ENCODE measurements around the gene JARID2. TPM values are rescaled to one million over a fixed set of nuclear protein-coding genes. Genes with fewer than 3 reads are reported as not detected.

The JARID2 gene
- polyA plus RNA-seq, 1 donor, result 16.2 TPM

DNA sequence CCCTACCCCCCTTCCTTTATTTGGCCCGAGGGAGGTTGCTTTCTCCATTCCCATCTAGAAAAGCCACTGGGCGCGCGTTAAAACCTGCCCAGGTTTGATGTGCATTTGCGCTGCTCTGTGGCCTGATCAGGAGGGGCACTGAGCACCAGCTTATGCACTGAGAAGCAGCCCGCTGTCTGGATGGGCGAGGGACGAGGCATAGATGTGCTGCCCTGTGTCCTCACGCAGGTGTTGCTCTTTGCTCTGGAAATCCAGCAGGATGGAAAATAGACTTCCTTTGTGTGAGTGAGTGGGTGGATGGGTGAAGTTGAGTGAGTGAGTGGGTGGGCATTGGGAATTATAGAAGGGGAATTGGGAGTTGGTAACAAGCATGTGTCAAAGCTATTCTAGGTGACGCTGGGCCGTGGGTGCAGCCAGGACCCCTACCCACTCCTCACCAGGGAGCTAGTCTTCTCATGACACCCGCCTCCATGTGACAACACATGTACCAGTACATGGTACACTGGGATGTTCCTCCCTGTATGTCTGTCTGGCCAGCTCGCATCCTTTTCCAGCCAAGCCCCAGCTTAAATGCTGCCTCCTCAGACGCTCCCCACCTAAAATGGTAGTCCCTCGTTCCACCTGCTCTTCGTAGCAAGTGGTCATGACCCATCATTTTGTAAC is 254.3 kb downstream of the JARID2 start:
- no peak for DNase-seq

DNA sequence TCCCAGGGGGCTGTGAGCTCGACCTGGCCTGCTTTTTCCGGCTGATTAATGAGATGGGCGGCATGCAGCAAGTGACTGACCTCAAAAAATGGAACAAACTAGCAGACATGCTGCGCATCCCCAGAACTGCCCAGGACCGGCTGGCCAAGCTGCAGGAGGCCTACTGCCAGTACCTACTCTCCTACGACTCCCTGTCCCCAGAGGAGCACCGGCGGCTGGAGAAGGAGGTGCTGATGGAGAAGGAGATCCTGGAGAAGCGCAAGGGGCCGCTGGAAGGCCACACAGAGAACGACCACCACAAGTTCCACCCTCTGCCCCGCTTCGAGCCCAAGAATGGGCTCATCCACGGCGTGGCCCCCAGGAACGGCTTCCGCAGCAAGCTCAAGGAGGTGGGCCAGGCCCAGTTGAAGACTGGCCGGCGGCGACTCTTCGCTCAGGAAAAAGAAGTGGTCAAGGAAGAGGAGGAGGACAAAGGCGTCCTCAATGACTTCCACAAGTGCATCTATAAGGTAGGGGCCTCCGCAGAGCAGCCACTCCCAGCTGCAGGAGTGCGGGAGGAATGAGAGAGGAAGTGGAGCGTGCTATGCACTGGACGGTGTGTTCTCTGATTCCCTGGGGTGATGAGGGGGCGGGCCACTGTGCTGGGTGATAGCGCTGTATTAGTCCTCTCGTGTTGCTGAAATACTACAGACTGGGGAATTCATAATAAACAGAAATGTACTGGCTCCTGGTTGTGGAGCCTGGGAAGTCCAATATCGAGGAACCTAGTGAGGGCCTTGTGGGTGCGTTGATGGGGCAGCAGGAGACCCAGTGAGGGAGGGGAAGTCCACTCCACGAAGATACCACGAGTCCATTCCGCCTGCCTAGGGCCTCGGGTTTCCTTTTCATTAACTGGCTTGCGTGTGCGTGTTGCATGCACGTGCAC is 255.3 kb downstream of the JARID2 start:
- no peak for DNase-seq

DNA sequence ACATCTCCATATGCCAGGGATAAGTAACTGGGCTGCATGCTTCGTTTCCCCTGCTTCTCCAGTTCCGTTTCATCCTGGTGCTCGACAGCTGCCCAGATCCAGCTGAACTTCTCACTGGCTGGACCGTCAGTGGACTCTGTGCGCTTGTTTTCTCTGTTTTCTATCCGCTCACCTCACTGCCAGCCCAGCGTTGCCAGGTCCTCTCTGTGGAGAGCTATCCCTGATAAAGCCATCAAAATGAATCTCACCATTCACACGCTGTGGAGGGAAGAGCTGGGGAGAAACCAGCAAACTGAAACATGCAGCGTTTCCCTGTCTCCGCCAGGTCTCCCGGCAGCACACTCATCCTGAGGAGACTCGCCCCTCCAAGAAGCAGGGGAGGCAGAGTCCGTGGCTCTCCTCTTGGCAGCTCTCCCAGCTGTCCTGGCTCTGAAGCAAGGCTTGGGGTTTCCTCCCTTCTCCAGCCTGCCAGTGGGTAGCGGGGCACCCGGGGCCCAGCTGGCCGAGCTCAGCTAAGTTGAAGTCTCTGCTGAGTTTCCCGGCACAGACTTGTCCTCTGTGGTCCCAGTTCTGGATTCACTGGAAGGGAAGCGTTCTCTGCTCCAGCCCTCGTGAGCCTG is 256.1 kb downstream of the JARID2 start:
- DNase-seq, result peak; percentile 36

DNA sequence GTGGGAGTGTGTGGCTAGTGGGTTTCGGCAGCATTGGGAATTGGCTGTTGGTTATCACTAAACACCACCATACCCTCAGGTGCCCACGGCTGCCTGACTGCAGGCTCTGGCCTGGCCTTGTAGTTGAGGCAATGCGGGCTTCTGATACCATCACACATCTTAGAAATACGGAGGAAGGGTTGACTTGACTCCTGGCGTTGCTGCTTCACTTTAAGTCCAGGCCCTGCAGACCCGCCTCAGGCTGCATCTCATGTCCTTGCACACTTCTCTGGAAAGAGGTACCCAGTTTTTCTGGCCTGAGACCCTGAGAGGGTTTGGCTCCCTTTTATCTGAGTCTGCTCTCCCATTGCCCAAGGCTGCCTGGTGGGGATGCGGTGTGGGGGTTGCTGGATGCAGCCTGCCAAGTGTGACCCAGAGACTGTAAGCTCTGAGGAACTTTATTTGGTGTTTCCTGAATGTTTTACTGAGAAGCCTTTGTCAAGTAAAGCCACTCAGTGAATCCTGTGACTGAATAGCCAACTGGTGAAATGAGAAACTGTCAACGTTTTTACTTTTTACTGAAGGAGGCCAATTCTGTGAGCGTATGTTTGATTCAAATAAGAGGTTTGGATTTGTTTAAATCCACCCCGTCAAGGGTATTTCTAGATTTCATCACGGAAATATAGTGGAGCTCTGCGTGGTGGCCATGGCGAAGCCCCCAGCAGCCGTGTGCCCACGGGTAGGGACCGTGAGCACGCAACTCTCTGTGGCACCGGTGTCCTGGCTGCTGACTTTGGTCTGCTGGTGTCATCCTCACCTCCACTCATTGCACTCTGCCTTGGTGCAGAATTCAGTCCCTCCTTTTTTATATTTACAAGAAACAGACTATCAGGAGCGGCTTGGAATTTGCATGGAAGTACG is 256.8 kb downstream of the JARID2 start:
- no peak for DNase-seq

DNA sequence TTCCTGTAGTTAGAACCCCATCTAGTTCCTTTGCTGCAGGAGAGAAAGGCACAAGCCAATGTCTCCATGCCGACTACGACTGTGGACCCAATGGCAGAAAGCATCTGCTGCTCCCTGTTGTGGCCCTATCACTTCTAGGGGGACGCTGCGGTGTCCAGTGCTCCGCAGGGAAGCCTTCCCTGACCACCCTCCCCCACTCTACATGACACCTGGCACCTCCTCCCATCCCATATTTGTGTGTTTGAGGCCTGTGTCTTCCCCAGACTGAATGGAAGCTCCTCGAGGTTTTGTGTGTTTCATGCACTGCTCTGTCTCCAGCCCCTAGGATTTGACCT is 257.4 kb downstream of the JARID2 start:
- DNase-seq, result no peak

DNA sequence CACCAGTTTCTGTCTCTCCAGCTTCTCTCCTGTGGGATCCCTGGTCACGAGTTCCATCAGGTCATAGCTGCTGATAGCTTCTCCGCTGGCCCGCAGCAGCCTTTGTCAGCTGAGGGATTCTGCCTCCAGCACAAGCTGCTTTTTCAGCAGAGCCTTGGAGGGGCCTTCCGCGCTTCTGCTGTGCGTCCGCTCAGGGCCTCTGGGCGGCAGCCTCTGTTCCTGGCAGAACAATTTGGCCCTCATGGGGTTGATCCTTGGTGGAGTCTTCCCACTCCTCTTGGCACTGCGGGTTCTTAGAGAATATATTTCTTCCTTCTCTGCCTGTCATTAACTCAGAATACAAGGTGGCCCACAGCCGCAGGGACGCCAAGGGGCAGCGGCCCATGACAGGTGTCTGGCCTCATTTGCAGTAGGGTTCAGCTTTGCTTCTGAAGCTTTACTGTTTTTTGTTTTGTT is 258.2 kb downstream of the JARID2 start:
- DNase-seq, result peak; percentile 35

DNA sequence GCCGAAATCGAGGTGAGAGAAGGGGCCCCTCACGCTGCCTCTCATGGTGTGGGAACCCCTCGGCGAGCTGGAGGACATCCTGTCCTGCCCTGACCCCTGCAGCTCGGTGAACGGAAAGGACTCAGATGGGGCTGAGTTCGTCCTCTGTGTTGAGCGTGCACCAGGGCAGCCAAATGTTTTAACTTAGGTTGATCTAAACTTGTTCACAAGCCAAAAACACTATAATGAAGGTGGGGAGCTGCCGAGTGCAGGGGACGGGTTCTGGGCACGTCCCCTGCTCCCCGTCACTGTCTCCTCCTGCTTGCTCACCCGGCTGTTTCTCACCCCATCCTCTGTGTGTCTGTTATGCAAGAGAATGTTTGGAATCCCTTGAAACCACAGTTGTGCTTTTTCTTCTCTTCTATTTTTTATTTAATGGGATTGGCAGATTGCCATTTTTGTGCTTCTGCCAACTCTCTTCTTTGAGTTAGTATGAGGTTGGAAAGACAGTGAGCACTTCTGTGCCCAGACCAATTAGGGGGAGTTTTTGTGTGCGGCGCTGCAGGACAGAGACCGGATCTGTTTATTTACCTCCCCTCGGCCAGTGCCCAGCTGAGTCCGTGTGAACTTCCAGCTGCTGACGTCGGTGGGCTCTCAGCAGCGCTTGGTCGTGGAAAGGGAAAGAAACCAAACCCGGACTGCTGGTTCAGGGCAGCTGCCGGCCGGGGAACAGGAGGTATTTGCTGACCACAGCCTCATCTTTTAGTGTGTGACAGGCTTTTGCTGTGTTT is 258.9 kb downstream of the JARID2 start:
- peak; percentile 83 for DNase-seq

DNA sequence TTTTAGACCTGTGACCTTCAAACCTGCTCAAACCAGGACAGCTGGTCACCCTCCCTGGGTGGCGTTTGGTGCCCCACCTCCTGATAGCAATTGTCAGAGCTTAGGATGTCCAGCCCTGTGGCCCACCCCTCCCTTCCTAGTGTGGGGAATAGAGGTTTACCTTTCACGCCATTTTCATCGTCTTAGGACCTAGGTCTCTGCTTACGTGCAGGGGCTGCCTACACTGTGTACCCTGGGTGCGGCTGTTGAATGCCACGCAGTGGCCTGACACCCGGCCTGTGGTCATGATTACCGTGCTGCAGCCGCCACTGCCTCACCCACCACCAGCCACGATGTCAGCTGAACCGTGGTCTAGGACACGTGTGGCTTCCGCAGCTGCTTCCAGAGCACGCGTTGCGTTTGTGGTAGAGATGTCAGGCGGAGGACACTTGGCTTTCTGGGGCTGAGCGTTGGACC is 259.6 kb downstream of the JARID2 start:
- DNase-seq, result no peak

DNA sequence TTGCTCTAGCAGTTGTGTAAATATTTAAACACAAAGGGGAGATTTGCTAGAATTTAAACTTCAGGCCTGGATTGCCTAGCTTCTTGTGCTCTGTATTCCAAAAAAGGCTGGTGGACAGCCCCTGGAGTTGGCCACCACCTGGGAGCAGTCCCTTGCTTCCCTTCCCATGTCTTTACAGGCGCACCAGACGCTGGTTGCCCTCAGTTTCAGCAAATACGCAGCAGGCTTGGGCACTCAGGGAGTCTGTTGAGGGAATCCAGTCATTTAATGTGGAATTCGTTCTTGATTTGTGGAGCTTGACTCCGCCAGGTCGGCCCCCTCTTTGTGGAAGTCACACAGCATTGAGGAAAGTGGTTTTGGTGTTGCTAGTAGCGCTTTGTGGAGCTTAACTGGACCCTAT is 260.2 kb downstream of the JARID2 start:
- DNase-seq, result no peak

DNA sequence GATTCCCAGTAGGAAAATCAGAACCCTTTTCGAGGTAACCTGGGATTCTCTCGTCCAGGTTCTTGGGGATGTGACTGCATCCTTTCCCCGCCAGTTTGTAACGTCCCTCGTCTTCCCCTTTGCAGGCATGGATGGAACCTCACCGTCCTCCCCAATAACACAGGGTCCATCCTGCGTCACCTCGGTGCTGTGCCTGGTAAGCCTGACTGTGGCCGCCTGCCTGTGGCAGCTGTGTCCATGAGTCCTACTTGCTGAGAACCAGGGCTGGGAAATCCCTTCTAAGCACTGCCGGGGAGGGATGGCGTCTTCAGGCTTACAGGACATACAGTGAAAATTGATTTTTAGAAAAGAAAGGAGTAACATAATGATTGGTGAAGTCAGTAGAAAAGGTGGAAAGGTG is 261.4 kb downstream of the JARID2 start:
- no peak for DNase-seq

DNA sequence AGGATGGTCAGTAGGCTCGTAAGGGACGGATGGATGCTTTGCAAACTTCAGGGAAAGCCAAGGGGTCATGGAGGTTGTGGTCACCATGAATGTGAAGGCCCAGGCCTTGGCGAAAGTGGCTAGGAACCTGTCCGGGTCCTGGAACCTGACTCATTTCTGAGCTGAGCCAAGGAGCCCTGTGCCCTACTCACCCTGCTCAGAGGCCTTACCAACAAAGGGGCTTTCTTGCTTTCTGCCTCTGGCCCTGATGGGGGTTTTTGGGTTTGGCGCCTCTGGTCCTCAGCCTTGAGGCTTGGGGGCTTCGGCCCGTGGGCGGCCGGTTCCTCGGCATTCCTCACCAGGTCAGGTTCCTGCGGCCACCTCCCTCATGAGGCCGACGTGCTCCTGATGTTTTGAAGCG is 261.9 kb downstream of the JARID2 start:
- DNase-seq, result no peak

DNA sequence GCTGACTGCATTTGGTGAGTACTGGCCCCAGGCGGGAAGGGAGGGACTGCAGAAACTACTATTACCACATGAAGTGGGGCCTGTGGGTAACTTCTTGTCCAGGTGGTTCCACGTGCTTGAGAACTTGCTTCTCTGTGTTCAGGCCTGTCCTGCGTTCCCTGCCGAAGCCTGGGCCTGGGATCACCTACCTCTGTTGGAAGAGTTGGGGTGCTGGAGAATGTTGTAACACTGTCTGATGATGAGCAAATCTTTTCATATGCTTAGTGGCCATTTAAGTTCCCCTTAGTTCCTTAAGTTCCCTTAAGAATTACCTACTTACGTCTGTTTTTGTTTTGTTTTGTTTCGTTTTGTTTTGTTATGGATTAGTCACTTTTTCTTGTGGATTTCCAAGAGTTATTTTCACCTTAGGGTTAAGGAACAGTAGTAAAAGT is 262.6 kb downstream of the JARID2 start:
- DNase-seq, result no peak

DNA sequence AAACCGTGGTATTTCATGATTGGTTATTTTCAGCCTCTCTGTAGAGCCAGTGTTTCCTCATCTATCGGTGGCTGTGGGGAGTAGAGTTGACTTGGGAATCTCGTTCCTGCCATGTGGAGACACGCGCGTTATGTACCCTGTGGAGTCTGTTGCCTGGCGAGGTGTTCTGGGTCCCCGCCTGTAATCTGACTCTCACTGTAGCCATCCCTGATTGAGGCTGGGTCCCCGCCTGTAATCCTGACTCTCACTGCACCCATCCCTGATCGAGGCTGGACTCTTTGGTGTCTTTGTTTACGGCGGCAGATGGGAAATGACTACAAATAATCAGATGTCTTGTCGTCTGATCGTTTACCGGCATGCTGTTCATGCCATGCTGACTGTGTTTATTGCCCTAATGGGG is 263.1 kb downstream of the JARID2 start:
- no peak for DNase-seq

DNA sequence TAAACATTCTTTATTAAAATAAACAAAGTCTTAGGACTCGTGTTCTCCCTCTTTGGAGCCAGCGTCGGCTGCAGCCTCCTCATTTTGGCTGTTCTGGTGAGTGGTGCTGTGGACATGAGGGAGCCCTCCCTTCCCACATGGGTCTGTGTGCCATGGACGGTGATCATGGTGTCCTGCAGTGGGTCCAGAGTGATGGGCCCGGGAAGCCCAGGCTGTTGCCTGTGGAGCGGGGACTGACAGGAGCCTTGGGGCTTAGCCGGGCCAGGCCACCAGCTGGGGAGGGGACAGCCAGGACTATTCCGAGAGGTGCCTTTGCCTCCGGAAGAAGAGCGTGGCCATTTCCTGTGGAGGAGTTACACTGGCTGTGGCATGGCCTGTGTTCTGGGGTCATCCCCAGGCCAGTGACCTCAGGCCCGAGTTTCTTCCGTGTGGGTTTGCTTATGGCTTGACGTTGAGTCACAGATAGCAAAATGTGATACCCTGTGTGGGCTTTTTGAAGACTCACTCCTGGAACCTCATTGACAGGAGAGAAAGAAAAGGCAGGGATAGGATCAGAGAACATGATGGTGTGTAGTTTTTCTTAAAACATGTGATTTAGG is 263.6 kb downstream of the JARID2 start:
- no peak for DNase-seq

DNA sequence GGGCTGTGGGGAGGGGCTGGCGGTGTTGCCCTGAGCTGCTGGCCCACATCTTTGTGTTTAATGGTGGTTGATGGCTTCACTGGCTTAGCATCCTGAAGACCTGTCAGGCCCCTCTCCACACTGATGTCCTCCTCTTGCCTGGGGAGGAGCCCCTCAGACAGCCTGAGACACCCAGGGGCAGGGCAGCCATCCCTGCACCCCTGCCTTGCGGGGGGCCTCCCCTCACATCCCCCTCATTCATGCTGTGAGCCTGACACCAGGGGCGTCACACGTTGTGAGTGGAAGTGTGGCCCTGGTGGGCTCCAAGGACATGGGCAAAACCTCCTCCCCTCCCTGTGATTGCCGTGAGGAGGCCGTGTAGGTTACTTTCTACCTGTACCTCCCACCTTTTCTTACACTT is 264.3 kb downstream of the JARID2 start:
- no peak for DNase-seq

DNA sequence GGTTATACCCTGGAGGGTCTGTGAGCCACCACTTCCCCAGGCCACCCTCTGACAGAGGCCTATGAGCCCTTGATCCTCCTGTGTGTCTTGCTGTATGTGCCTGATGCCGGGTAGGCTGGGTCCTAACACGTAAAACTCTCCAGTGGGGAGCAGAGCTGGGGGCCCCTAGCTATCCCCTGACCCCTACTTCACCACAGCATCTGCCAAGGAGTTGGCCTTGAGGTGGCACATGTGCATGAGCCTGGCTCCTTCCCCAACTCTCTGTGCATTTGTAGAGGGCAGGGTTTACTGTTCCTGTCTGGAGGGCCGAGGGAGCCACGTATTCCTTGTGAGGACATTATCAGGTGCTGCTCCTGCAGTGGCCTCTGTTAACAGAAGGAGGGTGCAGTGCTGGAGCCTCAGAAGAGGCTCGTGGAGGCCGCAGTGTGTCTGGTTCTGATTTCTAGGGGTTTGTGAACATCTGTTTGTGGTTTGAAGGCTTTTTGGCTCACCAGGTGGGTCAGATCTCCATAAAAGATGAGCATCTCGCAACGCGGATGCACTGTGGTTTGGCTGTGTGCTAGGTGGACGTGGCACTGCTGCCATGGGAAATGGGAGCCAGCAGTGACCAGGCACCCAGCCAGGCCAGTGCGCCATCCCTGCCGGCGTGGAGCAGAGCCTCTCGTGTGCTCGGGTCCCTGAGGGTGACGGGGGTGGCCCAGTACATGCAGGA is 264.8 kb downstream of the JARID2 start:
- no peak for DNase-seq

DNA sequence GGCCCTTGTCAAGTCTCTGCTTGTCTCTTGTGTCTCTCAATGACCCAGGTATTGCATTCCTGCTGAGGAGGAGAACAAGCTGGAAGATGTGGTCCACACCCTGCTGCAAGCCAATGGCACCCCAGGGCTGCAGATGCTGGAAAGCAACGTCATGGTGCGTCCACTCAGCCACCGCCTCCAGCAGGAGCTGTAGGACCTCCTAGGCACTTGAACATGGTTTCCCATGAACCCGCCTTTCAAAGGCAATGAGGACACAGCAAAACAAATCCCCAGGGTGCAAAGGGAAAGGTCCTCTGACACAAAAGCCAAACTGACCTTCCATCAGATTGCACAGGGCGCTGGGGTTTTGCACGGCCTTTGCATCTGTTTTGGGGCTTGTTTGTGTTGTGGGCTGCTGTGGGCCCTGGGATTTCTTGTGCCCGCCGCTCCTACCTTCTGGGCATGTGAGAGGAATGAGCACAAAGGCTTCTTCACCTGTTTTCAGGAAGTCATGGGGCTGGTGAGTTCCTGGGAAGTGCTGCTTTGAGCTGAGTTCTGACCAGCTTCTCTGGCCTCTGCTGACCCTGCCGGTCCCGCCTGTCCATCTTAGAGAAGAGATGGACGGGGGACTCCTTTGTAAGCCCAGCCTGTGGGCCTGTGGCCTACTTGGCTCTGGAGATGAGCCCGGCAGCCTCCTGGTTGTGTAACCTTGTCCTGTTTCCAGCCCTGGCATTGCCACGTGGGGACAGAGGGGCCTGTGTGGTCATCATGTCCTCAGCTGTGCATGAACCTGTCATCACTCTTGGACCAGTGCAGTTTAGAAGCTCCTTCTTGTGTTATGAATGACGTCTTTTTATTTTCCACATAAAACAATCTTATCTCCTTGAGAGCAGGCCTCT is 265.6 kb downstream of the JARID2 start:
- DNase-seq, result no peak

DNA sequence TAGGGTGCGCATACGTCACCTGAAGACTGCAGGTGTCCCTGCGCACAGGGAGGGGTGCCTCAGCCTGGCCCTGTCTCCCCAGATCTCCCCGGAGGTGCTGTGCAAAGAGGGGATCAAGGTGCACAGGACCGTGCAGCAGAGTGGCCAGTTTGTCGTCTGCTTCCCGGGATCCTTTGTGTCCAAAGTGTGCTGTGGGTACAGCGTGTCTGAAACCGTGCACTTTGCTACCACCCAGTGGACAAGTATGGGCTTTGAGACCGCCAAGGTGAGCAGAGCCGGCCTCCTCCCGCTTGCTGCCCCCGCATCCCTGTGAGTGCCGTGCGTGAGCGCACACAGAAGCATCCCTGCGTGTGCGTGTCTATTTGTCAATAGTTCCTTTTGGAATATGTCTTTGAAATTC is 266.3 kb downstream of the JARID2 start:
- no peak for DNase-seq

DNA sequence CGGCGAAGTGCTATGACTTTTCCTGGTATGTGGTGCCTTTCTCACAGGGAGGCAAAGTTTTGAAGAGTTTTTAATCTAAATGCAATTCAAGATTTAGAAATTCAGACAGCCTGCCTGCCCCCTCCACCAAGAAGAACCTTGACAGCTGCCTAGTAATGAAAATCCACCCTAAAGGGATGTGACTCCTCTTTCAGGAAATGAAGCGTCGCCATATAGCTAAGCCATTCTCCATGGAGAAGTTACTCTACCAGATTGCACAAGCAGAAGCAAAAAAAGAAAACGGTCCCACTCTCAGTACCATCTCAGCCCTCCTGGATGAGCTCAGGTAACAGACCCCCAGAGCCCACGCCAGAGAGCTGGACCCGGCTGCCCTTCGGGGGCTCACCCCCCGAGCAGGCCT is 266.9 kb downstream of the JARID2 start:
- no peak for DNase-seq

Measured in hindlimb muscle (tissue), 1 donor.